Activated CD8-positive, alpha-beta memory T cell treated with anti-CD3 and anti-CD28 coated beads, Interleukin-2, amount 50 U/mL, for 24 hours (primary cell): ENCODE measurements around the gene PEX11G.
"Not testable (repeated sequence)": the region's sequence is repeated elsewhere in the genome, so short reads cannot be mapped to it uniquely, and the experiment has no call there.

Source experiments
- DNase-seq: peaks from one replicate; pipeline ENCODE4 v3.0.0-alpha.2; 2020; ENCODE audit errors: extremely low read depth

PEX11G gene

DNA sequence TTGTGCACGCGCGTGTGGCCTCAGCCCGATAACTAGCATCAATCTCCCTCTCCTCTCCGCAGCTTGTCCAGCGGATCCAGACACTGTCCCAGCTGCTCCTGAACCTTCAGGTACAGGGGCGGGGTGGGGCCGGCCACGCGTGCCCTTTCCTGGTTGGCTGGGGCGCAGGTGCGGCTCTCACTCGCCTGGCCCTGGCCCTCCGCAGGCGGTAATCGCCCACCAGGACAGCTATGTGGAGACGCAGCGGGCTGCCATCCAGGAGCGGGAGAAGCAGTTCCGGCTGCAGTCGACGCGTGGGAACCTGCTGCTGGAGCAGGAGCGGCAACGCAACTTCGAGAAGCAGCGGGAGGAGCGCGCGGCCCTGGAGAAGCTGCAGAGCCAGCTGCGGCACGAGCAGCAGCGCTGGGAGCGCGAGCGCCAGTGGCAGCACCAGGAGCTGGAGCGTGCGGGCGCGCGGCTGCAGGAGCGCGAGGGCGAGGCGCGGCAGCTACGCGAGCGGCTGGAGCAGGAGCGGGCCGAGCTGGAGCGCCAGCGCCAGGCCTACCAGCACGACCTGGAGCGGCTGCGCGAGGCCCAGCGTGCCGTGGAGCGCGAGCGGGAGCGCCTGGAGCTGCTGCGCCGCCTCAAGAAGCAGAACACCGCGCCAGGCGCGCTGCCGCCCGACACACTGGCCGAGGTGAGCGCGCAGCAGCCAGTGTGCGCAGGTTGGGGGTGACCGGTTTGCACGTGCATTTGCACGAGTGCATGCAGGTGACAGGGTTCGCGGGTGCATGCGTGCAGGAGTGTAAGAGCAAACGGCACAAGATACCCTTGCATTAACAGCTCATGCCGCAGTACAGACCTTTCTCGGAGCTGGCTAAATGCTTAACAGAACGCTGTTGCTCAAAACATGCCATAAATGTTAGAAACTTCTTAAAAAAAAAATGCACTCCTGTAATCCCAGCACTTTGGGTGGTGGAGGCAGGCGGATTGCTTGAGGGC, 21.5 kb downstream of the PEX11G start:
- no peak for DNase-seq

DNA sequence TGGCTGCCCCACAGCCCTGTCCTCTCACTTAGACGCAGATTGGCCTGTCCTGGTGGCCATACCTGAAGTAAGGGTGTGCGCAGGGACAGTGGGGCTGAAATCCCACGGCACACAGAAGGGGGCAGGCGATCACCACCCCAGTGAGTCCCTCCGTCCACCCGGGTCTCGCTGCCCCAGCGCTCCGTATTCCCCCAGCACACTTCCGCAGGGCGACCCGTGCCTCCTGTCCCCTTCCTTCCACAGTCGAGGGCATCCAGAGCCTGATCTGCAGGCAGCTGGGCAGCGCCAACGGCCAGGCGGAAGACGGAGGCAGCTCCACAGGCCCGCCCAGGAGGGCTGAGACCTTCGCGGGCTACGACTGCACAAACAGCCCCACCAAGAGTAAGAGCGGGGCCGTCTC, 25.3 kb downstream of the PEX11G start:
- no peak for DNase-seq

DNA sequence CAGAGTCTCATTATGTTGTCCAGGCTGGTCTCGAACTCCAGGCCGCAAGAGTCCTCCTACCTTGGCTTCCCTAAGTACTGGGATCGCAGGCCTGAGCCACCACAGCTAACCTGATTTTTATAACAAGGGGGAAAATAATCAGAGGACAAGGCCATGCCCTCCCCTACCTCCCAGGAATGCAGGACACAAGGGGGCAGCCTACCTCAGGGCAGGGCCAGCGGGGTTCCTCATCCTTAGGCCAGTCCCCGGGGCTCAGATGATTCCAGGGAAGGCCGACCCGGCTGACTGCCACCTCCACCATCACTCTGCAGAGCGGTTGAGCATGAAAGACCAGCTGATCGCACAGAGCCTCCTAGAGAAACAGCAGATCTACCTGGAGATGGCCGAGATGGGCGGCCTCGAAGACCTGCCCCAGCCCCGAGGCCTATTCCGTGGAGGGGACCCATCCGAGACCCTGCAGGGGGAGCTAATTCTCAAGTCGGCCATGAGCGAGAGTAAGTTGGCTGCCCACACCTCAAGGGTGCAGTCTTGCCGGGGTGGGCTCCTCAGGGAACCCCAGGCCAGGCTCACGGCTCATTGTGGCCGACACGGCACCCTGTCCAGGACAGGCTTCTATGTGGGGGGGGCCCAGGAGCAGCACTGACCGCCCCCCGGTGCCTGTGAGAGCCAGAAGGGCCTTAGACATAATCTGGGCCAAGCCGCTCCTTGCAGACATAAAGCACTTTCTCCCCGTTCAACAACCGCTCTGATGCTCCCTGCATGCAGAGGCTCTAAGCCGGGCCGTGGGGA, 26.8 kb downstream of the PEX11G start:
- no peak for DNase-seq

DNA sequence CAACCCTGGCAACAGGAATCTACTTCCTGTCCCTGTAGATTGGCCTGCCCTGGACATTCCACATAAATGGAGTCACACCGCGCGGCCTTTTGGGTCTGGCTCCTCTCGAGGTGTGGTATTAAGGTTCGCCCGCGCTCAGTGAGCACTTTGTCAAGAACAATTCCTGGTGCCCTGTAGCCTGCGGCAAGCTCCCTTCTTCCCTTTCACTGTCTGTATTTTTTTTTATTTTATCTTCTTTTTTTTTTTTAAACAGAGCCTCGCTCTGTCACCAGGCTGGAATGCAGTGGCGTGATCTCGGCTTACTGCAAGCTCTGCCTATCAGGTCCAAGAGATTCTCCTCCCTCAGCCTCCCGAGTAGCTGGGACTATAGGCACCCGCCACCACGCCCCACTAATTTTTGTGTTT, 28.3 kb downstream of the PEX11G start:
- DNase-seq: no peak

DNA sequence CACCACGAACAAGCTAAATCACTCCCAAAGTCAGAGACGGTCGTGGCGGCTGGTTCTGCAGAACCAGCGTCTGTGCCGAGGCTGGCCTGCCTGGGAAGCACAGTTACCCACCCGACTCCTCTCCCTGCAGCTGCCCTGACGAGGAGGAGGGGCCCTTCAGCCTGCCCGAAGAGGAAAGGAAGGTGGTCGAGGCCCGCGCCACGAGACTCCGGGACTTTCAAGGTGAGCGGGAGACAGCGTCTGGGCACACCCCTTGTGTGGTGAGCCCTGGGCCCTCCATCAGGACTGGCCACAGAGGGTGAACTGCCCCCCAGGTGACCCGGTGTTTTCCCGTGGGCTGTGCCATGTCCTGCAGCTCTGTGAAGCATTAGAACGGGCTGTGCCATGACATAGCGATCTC, 29.1 kb downstream of the PEX11G start:
- no peak for DNase-seq

DNA sequence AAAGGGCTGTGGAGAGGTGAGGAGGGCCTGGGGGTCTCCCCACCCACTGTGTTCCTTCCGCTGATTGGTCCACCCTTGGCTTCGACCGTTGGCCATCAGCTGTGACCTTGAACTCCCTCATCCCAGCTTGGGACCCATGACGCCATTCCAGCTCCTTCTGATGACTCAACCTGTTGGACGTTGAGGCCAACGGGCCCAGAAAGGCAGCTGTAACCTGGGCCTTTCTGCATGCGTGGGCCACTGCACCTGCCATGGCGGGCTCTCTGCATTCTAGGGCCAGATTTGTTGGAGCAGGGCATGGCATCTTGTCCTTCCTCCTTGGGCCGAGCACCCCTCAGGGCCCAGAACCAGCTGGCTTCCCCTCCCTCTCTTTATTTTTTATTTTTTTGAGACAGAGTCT, 30.2 kb downstream of the PEX11G start:
- no peak for DNase-seq

DNA sequence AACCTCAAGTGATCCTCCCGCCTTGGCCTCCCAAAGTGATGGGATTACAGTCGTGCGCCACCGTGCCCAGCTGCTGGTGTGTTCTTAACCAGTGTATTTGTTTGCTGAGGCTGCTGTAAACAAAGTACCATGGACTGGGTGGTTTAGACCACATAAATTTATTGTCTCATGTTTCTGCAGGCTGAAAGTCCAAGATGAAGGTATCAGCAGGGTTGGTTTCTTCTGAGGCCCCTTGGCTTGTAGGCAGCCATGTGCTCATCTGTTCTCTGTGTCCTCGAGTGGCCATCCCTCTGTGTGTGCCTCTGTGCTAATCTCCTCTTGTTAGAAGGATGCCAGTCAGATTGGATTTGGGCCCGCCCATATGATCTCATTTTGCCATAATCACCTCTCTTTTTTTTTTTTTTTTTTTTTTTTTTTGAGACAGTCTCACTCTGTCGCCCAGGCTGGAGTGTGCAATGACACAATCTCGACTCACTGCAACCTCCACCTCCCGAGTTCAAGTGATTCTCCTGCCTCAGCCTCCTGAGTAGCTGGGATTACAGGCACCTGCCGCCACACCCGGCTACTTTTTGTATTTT, 31.8 kb downstream of the PEX11G start:
- no peak for DNase-seq

DNA sequence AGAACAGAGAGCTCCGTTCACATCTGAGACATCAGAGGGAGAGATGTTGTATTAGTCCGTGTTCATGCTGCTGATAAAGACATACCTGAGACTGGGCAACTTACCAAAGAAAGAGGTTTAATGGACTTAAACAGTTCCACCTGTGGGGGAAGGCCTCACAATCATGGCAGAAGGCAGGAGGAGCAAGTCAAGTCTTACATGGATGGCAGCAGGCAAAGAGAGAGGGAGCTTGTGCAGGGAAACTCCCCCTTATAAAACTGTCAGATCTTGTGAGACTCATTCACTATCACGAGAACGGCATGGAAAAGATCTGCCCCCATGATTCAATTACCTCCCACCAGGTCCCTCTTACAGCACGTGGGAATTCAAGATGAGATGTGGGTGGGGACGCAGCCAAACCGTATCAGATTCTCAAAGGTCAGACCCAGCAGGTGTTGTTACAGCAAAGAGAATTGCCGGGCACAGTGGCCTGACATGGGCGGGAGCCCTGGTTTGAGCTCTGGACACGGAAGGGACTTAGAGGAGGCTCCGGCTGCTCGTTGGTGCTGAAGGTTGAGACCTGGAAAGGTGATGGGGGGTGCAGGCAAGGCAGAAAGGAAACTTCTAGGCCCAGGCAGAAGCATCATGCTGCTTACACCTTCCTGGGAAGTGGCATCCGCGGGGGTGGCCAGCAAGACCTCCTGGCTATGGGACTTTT, 33.1 kb downstream of the PEX11G start:
- no peak for DNase-seq

DNA sequence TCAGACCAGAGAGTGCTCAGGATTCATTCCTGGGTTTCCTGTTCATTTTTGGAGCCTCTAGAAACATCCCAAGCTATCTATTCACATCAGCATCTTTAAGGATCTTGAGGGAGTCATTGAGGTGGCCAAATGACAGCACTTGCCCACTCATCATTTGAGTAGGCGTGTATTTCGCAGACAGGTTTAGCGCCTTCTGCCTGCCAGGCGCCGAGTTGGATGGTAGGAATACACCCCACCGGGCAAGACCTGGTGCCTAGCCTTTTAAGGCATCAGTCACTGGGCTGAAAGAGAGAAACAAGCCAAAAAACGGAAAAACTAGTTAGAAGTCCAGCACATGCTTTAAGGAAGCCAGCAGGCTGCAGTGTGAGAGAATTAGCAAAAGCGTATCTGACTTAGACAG, 33.8 kb downstream of the PEX11G start:
- DNase-seq: no peak

DNA sequence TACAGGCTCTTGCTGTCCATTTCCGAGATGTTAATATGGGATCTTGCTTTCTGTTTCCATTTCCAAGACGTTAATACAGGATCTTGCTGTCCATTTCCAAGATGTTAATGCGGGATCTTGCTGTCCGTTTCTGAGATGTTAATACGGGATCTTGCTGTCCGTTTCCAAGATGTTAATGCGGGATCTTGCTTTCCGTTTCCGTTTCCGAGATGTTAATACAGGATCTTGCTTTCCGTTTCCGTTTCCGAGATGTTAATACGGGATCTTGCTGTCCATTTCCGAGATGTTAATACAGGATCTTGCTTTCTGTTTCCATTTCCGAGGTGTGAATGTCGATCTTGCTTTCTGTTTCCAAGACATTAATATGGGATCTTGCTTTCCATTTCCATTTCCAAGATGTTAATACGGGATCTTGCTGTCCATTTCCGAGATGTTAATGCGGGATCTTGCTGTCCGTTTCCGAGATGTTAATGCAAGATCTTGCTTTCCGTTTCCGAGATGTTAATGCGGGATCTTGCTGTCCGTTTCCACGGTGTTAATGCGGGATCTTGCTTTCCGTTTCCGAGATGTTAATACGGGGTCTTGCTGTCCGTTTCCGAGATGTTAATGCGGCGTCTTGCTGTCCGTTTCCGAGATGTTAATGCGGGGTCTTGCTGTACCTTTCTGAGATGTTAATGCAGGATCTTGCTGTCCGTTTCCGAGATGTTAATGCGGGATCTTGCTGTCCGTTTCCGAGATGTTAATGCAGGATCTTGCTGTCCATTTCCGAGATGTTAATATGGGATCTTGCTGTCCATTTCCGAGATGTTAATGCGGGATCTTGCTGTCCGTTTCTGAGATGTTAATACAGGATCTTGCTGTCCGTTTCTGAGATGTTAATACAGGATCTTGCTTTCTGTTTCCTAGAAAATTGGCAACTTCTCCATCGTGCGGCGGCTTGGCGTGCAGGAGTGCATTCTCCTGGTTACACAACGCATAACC, 38.3 kb downstream of the PEX11G start:
- DNase-seq: no peak

DNA sequence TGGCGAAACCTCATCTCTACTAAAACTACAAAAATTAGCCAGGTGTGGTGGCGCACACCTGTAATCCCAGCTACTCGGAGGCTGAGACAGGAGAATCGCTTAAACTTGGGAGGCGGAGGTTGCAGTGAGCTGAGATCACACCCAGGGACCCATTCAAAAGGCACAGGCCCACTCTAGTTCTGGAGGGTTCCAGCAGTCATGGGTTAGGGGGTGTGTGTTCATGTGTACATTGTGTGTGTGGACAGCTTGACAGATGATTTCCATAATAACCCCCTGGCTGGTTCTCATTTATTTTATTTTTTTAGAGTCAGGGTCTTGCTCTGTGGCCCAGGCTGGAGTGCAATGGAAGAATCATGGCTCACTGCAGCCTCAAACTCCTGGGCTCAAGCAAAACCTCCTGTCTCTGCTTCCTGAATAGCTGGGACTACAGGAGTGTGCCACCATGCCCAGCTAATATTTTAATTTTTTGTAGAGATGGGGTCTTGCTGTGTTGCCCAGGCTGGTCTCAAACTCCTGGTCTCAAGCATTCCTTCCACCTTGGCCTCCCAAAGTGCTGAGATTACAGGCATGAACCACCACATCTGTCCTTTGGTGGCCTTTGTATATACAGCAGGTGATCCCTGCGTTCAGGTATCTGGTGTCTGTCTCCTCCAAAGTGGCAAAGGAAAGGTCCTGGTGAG, 39.3 kb downstream of the PEX11G start:
- not testable (repeated sequence) for DNase-seq

DNA sequence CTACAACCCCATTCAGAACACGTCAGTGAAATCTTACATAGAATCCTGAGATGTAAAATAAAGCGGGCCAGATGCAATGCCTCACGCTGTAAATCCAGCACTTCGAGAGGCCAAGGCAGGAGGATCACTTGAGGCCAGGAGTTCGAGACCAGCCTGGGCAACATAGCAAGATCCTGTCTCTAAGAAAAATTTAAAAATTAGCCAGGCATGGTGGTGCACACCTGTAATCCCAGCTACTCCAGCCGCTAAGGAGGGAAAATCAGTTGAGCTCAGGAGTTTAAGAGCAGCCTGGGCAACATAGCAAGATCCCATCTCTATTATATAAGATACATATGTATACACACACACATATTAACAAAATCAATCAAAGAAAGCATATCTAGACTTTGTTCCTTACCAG, 41.2 kb downstream of the PEX11G start:
- DNase-seq: no peak

DNA sequence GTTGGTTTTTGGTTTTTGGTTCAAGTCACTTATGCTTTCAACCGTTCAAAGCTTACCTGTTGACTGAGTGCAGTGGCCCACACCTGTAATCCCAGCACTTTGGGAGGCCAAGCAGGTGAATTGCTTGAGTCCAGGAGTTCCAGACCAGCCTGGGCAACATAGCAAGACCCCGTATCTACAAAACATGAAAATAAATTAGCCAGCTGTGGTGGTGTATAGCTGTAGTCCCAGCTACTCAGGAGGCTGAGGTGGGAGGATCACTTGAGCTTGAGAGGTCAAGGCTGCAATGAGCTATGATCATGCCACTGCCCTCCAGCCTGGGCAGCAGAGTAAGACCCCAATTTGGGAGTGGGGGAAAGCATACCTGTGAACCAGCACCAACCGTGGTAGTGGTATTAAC, 43.7 kb downstream of the PEX11G start:
- DNase-seq: no peak

DNA sequence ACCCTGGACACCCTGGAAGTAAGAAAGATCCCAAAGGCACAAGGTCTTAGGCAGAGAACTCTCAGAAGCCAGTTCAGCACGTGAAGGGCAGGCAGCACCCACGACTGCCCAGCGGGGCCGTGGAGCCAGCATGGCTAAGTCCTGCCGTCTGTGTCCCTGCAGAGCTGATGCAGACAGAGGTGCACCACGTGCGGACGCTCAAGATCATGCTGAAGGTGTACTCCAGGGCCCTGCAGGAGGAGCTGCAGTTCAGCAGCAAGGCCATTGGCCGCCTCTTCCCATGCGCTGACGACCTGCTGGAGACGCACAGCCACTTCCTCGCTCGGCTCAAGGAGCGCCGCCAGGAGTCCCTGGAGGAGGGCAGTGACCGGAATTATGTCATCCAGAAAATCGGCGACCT, 44.8 kb downstream of the PEX11G start:
- DNase-seq: no peak

DNA sequence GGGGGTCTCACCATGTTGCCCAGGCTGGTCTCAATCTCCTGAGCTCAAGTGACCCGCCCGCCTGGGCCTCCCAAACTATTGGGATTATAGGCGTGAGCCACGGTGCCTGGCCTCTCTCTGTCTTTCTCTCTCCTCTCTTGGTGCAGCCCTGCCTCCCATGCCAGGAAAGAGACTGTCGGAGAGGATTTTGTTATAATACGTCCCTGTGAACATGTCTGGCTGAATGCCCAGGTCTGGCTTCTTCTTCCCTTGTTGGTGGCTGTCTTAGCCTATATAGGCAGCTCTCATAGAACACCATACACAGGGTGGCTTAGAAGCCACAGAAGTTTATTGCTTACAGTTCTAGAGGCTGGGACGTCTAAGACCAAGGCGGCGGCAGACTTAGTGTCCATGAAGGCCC, 46.4 kb downstream of the PEX11G start:
- no peak for DNase-seq

DNA sequence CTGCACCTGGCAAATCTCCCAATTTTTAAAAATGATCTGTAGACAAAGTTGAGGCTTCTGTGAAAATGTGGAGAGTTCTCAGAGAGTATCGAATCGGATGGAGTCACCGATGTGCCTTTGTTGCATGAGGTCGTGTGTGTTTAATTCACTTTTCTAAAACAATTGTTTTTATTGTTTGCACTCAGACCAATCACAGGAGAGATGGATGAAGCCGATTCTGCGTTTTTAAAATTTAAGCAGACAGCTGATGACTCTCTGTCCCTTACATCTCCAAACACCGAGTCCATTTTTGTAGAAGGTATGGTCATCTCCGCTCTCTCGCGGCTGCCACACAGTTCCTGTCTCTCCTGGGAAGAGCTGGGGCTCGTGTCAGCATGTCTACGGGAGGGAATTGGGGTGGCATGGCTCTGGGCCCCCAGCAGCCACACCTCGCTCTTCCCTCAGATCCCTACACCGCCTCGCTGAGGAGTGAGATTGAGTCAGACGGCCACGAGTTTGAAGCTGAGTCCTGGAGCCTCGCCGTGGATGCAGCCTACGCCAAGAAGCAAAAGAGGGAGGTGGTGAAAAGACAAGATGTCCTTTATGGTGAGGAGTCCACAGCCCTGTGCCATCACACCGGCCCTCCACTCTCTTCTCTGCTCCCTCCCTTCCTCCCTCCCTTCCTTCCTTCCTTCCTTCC, 47.2 kb downstream of the PEX11G start:
- no peak for DNase-seq

DNA sequence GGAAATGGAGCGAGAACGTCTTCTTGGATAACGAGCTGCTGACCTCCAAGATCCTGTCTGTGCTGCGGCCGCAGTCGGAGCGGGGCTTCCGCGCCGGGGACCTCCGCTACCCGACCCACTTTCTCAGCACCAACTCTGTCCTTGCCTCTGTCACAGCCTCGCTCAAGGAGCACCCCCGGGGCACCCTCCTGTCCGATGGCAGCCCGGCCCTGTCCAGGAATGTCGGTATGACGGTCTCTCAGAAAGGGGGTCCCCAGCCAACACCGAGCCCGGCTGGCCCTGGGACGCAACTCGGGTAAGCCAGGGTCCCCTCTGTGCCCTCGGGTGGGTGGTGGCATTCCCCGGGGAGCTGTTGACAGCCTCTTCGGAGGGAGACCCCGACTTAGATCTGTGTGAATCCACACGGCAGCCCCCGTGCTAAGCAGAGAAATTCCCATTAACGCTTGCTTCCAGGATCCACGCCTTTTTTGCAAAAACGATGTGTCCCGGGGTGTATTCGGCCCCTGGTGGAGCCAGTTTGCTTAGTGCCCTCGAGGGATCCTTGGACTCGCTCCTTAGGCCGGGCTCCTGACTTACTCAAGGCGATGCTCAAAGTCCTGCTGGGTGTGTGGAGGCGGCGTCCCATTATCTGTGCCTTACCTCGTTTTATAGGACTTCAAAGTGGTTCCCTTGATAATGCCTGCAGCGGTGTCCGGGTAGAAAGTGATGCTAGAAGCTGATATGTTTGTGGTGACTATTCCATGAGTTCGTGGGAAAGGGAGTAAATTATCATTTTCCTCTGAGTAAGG, 48.5 kb downstream of the PEX11G start:
- no peak for DNase-seq

DNA sequence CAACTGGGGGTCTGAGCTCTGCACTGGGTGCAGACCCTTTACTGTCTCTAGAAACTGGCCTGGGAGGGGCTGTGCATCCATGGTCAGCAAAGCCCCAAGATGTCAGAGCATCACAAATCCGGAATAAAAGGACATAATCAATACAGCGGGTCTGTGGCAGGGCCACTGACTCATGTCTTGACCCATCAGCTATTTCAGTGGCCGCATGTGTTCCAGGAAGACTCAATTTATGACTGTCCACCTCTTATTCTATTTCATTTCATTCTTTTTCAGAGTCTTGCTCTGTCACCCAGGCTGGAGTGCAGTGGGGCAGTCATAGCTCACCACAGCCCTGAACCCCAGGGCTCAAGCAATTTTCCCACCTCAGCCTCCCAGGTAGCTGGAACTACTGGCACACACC, 53.2 kb downstream of the PEX11G start:
- DNase-seq: no peak

DNA sequence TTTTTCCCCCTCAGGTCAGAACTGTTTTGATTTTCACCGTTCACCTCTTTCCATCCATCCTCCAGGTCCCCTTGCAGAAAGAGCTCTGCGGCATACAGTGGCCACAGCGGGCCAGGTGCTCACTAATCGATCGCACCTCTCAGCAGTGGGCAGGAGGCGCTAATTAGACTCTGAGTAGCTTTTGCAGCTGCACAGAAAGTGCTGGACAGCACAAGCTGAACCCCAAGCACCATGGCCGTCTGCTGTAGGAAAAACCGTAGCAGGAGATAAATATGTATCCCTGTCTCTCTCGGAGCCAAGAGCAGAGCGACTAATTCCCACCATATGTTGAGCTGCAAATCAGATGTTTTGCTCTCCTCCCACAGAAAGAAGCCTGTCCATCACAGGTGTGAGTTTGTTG, 54.4 kb downstream of the PEX11G start:
- no peak for DNase-seq
